HG02973 (cell line): Measurements from ENCODE around the gene MCTP1.

ENCODE experiments used
- ATAC-seq: cut with Tn5 transposase; IDR thresholded peaks from one replicate; pipeline ENCODE4 v1.9.1; 2021; ENCODE audit warnings: moderate library complexity; ENCODE audit not compliant: unreplicated experiment

MCTP1 gene

GRCh38 chr5:95078868-95079267, 206.0 kb downstream of the MCTP1 start:
- no peak for ATAC-seq

GRCh38 chr5:95076395-95077185, 208.3 kb downstream of the MCTP1 start:
- ATAC-seq = no peak

GRCh38 chr5:95075111-95075510, 209.8 kb downstream of the MCTP1 start:
- ATAC-seq = no peak

GRCh38 chr5:95072281-95072680, 212.6 kb downstream of the MCTP1 start:
- no peak for ATAC-seq

DNA sequence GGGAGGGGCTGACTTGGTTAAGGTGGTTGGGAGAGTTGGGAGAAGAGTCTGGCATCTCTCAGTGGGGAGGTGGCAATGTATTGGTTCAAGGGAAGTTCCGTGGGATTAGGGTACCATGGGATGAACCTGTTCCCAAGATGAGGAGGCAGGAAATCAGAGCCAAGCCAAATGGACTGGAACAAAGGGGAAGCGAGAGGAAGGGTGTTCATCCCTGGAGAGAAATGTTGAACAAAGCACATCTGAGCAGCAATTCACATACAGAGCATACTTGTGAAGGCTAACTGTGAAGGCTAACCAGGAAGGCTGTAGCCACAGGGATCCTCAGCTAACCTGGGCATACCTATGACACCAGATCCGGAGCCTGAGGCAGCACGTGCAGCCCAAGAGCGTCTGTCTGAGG, 214.0 kb downstream of the MCTP1 start:
- no peak for ATAC-seq

DNA sequence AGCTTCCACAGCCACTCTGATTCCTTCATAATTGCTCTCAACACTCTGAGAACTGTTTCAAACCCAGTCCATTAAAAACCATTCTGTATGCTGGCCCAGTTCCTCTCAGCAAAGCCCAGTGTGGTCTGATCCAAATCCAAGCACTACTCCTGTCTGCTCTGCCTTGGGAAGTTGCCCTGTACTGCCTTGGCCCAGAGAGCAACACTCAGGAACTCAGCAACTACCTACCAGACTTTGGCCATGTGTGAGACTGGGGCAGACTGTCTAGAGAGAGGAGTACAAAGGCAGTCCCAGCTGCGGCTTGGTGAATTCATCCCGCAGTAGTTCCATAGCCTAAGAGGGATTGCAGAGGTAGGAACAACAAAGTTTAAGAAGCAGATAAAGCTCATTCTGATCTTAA, 214.4 kb downstream of the MCTP1 start:
- no peak for ATAC-seq

- no peak for ATAC-seq
Measured at GRCh38 chr5:95069948-95070347, 214.9 kb downstream of the MCTP1 start.

DNA sequence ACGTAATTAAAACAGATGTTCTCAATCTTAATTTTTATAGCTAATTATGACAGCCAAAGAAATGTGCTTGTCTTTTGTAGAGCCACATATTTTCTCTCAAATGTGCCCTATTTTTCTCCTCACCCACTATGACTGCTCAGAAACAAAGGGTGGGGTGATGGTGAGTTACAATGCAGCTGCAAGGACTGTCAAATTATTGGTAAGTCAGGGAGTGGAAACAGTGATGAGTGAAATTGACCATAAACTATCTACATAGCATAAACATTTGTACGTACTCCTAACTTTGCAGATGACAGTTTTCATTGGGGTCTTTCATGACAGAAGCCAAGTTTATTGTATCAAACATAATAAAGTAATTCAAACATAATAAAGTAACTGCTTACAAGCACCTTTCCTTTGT, 215.9 kb downstream of the MCTP1 start:
- ATAC-seq = no peak

- ATAC-seq = peak; percentile 49
Measured at GRCh38 chr5:95068289-95068910, 216.5 kb downstream of the MCTP1 start.

- no peak for ATAC-seq
Measured at GRCh38 chr5:95066048-95066447, 218.8 kb downstream of the MCTP1 start.

DNA sequence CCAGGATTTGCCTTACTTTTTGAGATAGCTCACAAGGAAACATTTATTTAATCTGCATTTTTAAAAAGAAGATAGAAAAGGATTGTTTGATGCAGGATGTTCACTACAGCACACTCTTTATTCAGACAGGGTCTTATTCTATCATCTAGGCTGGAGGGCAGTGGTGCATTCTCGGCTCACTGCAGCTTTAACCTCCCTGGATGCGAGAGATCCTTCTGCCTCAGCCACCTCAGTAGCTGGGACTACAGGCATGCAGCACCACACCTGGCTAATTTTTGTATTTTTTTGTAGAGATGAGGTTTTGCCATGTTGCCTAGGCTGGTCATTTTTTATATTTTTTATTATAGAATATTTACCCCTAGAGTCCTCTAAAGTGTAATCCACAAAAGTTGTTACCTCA, 221.4 kb downstream of the MCTP1 start:
- ATAC-seq = no peak

- no peak for ATAC-seq
Measured at GRCh38 chr5:95060098-95060497, 224.8 kb downstream of the MCTP1 start.

DNA sequence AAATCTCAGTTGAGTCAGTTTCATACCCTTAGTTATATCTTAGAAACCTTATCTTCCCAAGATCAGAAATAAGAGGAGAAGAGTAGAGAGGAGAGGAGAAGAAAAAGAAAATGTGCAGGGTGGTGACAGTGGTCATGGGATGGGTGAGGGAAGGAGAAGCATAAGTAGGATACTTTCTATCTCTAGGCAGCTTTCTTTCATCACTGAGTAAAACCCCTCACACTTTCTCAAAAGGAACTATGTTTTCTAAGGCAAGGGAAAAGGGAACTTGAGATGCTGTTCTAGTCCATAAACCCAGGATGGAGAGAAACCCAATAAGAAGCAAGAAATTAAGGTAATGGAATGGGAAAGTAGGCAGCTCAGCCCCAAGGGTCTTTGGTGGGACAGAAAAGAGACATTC, 225.3 kb downstream of the MCTP1 start:
- ATAC-seq = no peak

- no peak for ATAC-seq
Measured at GRCh38 chr5:95057615-95058014, 227.3 kb downstream of the MCTP1 start.

DNA sequence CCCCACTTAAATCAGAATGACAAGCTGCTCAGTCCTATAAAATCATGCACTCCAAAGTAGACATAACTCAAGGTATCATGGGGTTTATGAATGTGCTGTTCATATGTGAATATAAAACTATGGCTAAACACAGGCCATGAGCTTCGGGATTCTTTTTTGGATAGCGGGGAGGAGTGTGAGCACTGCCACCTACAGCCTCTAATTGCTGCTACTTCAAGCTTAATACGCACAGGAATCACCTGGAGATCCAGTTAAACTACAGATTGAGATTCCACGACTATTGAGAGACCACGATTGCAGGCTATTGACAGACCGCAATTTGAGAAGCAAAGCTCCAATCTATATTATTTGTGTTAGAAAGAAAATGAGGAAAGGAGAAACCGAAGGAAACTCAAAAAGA, 231.6 kb downstream of the MCTP1 start:
- ATAC-seq = no peak

DNA sequence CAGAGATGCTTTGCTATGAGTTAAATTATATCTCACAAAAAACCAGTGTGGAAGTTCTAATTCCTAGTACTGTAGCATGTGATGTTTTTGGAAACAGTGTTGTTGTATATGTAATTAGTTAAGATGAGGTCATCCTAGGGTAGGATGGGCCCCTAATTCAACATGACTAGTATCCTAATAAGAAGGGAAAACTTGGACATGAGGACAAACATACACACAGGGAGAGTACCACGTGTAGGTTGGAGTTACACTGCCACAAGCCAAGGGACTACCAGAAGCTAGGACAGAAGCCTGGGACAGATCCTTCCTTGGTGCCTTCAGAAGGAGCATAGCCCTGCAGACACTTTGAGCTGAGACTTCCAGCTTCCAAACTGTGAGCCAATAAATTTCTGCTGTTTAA, 234.2 kb downstream of the MCTP1 start:
- ATAC-seq = no peak

DNA sequence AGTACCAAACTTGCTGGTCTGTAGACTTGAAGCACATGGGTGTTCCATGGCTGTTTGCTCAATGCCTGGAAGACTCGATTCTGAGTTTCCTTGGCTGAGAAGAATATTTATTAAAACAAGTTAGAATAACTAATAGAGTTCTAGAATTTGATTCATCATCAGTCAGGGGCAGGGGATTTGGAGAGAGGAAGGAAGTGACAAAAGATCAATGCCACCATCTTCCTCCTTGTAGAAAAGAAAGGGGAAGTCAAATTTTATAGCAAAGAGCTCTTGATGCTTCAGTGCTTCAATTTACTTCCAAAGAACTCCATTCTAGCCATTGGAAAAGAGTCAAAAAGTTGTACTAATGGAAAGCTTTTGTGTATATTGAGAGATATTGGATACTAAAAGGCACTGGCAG, 236.3 kb downstream of the MCTP1 start:
- no peak for ATAC-seq

DNA sequence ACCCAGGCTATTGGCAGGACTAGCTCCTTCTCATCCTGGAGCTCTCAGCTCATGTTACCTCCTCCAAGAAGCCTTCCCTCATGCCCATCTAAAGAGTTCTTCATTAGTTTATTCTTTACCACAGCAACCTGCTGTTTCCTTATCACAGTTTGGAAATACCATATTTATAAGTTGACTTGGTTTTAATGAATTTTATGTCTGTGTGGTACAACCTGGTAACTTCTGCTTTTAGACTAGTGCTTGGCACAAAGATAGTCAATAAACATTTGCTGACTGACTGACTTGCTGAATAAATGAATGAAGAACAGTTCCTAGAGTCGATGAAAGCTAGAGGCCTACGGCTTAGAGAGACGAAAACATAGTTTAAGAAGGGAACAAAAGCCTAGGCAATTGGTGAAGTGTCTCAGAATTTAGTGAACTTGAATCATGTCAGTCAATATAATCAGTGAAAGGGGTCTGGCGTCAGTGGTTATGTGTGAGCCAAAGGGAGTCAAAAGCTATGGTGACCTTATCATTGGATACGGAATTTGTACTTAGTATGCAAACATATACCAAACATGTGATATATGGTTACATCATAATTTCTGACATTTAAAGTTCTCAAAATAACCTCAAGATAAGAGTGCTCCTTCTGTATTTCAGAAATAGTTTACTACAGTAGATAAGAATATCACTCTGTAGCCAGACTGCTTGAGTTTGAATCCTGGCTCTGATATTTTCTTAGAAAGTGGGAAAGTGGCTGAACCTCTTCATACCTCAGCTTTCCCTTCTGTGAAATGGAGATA, 239.5 kb downstream of the MCTP1 start:
- no peak for ATAC-seq

DNA sequence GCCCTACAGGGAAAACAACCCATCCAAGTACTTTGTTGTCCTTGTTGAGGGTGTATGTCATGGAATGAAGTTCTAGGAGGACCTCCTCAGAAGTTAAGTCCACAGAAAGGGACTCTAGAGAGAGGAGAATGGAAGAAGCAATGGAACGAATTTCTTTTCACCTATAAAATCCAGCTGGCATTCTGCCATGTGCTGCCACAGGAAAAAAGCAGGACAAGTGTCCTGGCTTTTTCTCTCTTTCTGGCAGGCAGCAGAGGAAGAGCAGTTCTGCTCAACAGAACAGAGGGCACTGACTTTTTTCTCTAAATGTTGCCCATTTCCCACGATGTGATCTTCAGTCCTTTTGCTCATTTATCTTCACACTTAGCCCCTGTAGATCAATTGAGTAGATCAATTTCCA, 240.8 kb downstream of the MCTP1 start:
- no peak for ATAC-seq

DNA sequence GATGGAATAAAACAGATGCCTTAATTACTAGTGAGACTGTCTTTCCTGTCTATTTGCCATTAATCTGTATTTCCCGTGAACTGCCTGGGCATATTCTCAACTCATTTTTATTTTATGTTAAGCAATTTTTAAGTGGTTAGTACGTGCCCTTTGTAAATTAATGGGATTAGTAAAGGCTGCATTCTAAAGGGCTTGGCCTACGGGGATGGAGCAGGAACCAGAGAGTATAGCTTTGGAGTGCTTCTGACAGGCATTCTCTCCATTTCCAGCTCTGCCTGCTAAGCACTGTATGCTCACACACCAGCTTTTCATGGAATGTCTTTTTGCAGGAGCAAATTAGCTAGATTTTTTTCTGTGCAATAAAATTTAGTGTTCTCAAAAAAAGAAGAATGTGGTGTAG, 241.2 kb downstream of the MCTP1 start:
- no peak for ATAC-seq

DNA sequence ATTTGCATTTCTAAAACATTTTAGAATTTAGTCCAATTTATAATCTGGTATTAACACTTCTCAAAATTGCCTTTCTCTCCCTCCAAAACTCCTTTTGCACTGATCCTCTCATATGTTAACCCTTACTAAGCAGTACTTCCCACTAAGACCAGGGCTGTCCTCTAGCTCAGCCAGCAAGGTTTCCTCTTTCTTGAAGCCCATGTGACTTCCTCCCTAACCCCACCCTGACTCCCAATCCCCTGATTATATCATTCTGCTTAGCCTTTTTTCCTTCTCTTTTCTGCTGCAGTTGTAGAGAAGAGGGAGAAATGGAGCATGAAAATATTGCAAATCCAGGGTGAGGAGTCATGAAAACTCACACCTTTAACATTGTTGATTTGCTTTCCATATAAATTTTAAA, 241.7 kb downstream of the MCTP1 start:
- ATAC-seq = no peak

DNA sequence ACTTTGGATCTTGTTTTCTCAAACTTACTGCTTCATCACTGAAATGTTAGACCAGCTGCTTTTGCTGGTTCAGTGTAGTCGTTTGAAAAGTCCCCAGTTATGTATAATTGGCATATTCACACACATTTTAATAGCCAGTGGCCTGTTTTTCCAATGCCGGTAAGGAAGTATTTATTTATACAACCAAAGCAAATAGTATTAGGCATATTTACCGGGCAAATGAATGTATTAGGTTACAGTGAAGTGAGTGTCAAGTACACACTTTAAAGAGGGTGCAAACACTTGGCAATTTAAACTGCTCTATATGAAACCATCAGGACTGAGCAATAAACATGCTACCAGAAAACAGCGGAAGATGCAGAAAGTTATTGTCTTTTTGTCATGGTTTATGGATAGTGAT, 242.9 kb downstream of the MCTP1 start:
- ATAC-seq = no peak
